Endothelial cell (in vitro differentiated cells): ENCODE results near the gene PTPRM. TPM values are rescaled to one million over a fixed set of nuclear protein-coding genes. Genes with fewer than 3 reads are reported as not detected.

Experiments
- DNase-seq: peaks from one replicate; pipeline ENCODE4 v3.0.0; 2021; ENCODE audit warnings: low spot score
- H3K27ac Mint-ChIP-seq: one replicate; pipeline ENCODE4 v1.8.0; 2021; ENCODE audit warnings: mixed read lengths, inconsistent platforms; ENCODE audit not compliant: unreplicated experiment
- H3K27me3 Mint-ChIP-seq: one replicate; pipeline ENCODE4 v1.8.0; 2021; ENCODE audit warnings: mild to moderate bottlenecking, moderate library complexity, mixed read lengths, inconsistent platforms; ENCODE audit not compliant: unreplicated experiment
- H3K36me3 Mint-ChIP-seq: one replicate; pipeline ENCODE4 v1.8.0; 2021; ENCODE audit warnings: mild to moderate bottlenecking, low read depth, mixed read lengths, inconsistent platforms; ENCODE audit not compliant: unreplicated experiment
- H3K4me1 Mint-ChIP-seq: one replicate; pipeline ENCODE4 v1.8.0; 2021; ENCODE audit warnings: mild to moderate bottlenecking, mixed read lengths, inconsistent platforms; ENCODE audit not compliant: unreplicated experiment
- H3K4me3 Mint-ChIP-seq: one replicate; pipeline ENCODE4 v1.8.0; 2021; ENCODE audit warnings: mild to moderate bottlenecking, mixed read lengths, inconsistent platforms; ENCODE audit not compliant: unreplicated experiment
- H3K9me3 Mint-ChIP-seq: one replicate; pipeline ENCODE4 v1.8.0; 2021; ENCODE audit warnings: mixed read lengths, inconsistent platforms; ENCODE audit not compliant: unreplicated experiment
- total RNA-seq: library from RNA; stranded (reverse); fragmentation: NEBNext Ultra II Directional; extraction: Animal tissue kit (Norgen Biotek cat#: 25700); gene quantifications from one replicate; pipeline ENCODE4 v1.2.1, GENCODE V29; 2021; ENCODE audit not compliant: unreplicated experiment
- TF ChIP-seq, protein P1 (sequence below): fragments of 200-600 bp; sonication (generic); IDR thresholded peaks from one replicate; pipeline ENCODE4 v1.5.0; 2021; ENCODE audit warnings: antibody characterized with exemption; ENCODE audit not compliant: unreplicated experiment

The PTPRM gene
- total RNA-seq, 1 donor from 2014 or later: 284 TPM

- Mint-ChIP-seq H3K27ac (no peak overlapping the region), H3K27me3 (peaks cover 4% of the 10 kb centered on the region), H3K9me3 (no peaks in the 10 kb centered on the region), H3K36me3 (peaks cover 5% of the 10 kb centered on the region), H3K4me3 (no peak overlapping the region), H3K4me1 (peaks cover 3% of the 10 kb centered on the region)
- DNase-seq: no peak
- TF ChIP-seq, protein P1, sequence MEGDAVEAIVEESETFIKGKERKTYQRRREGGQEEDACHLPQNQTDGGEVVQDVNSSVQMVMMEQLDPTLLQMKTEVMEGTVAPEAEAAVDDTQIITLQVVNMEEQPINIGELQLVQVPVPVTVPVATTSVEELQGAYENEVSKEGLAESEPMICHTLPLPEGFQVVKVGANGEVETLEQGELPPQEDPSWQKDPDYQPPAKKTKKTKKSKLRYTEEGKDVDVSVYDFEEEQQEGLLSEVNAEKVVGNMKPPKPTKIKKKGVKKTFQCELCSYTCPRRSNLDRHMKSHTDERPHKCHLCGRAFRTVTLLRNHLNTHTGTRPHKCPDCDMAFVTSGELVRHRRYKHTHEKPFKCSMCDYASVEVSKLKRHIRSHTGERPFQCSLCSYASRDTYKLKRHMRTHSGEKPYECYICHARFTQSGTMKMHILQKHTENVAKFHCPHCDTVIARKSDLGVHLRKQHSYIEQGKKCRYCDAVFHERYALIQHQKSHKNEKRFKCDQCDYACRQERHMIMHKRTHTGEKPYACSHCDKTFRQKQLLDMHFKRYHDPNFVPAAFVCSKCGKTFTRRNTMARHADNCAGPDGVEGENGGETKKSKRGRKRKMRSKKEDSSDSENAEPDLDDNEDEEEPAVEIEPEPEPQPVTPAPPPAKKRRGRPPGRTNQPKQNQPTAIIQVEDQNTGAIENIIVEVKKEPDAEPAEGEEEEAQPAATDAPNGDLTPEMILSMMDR: no peak
These were observed 596.3 kb downstream of the PTPRM start for GRCh38 chr18:8163286-8163959.

DNA sequence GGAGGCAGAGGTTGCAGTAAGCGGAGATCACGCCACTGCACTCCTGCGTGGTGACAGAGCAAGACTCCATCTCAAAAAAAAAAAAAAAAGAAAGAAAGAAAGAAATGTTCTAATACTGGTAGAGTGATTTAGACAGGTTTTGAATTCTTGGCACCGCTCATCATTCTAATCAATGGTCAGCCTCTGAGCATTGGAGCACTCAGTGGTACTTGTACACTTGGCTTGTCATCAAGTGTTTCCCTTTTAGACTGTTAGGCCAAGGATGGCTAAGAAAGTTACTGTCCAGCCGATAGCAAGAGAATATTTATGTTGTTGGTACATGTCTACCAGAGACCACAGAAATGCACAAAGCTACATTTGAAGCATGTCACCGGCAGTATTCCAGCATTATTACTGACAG, 598.0 kb downstream of the PTPRM start:
- Mint-ChIP-seq H3K36me3 (peaks cover 2% of the 10 kb centered on the region), H3K4me1 (peaks cover 3% of the 10 kb centered on the region), H3K9me3 (no peaks in the 10 kb centered on the region), H3K27ac (no peak overlapping the region), H3K27me3 (peaks cover 4% of the 10 kb centered on the region), H3K4me3 (no peak overlapping the region)
- DNase-seq: no peak
- TF ChIP-seq, protein P1: no peak

- no peak for DNase-seq
- H3K27me3 Mint-ChIP-seq: peaks cover 2% of the 10 kb centered on the region
- no peak overlapping the region for H3K4me3 Mint-ChIP-seq
- peaks cover 2% of the 10 kb centered on the region for H3K36me3 Mint-ChIP-seq
- H3K9me3 Mint-ChIP-seq: no peaks in the 10 kb centered on the region
- TF ChIP-seq, protein P1: no peak
- H3K27ac Mint-ChIP-seq: no peak overlapping the region
- H3K4me1 Mint-ChIP-seq: peaks cover 3% of the 10 kb centered on the region
These were observed 599.9 kb downstream of the PTPRM start for GRCh38 chr18:8167026-8167425.

DNA sequence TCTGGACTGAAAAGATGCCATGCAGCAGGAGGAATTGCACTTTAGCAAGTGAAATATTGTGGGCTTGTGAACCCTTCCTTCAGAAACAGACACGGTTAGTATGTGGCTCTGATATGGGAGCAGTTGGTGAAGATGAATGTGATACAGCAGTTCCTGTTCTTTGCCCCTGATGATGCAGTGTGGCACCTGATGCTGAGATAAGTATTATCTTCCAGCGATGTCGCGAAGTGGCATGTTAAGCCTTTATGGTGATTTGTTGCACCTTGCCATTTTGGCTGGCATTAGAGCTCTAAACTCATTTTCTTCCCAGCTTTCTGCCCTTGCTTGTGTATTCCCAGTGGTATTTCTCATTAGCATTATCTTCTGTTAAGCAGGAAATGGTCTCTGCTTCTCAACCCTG, 600.6 kb downstream of the PTPRM start:
- H3K27me3 Mint-ChIP-seq: peaks cover 2% of the 10 kb centered on the region
- no peaks in the 10 kb centered on the region for H3K9me3 Mint-ChIP-seq
- no peak overlapping the region for H3K27ac Mint-ChIP-seq
- H3K4me3 Mint-ChIP-seq: no peak overlapping the region
- peaks cover 3% of the 10 kb centered on the region for H3K4me1 Mint-ChIP-seq
- no peak for DNase-seq
- peaks cover 2% of the 10 kb centered on the region for H3K36me3 Mint-ChIP-seq
- TF ChIP-seq, protein P1: no peak

DNA sequence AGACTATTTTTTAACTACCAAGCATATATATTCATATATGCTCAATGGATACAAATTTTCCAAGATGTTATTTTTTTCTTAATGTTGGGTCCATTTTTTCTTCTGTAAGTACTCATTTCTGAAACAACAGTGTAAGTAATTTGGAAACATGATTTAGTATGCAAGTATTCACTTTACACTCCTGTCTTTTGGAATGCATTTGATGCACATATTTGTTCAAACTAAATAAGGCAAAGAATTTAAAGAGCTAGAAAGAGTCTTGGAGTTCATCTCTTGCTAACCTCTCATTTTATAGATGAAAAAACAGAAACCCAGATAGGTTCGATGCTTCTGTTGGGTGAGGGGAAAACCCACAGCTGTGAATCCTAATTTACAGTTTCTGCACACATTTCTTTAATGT, 602.6 kb downstream of the PTPRM start:
- Mint-ChIP-seq H3K27me3 (no peaks in the 10 kb centered on the region), H3K9me3 (no peaks in the 10 kb centered on the region), H3K4me1 (peaks cover 3% of the 10 kb centered on the region), H3K27ac (no peak overlapping the region), H3K36me3 (peaks cover 2% of the 10 kb centered on the region), H3K4me3 (no peak overlapping the region)
- TF ChIP-seq, protein P1: no peak
- DNase-seq: no peak
